ENCODE measurements around the gene UNC5C.

The UNC5C gene

DNA sequence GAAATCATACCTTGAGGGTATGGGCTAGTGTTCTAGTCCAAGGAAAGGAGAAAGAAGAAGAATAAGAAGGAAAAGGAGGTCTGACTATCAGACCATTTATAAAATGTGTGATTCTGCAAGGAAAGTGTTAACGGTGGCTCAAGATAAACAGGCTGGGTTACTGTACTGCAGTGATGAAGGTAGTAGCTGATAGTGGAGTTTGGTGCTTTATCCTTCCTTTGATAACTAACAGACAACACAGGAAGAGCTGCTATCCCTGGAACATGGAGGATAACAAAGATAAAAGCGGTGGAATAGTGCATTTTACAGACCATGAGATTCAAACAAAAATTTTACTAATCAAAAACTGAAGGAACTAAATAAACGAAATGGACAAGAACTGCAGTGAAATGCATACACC lies 2.6 kb downstream of the UNC5C start:
- no peak for DNase-seq

DNA sequence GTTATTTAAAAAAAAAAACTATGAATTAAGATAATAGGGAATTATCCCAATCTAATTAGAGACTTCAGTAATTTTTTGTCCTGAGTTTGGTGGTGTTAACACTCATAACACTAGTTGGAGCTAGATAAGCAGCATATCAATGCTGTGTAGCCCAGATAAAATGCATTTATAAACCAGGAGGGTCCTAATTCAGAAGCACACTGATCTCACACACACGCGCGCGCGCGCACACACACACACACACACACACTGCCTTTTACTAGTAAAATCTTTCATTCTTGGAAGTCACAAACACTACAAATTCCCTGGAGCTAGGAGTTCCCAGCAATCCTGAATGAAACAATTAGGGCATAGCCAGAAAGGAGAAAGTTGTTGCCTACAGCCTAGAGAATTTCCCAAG lies 3.2 kb downstream of the UNC5C start:
- DNase-seq: no peak

DNA sequence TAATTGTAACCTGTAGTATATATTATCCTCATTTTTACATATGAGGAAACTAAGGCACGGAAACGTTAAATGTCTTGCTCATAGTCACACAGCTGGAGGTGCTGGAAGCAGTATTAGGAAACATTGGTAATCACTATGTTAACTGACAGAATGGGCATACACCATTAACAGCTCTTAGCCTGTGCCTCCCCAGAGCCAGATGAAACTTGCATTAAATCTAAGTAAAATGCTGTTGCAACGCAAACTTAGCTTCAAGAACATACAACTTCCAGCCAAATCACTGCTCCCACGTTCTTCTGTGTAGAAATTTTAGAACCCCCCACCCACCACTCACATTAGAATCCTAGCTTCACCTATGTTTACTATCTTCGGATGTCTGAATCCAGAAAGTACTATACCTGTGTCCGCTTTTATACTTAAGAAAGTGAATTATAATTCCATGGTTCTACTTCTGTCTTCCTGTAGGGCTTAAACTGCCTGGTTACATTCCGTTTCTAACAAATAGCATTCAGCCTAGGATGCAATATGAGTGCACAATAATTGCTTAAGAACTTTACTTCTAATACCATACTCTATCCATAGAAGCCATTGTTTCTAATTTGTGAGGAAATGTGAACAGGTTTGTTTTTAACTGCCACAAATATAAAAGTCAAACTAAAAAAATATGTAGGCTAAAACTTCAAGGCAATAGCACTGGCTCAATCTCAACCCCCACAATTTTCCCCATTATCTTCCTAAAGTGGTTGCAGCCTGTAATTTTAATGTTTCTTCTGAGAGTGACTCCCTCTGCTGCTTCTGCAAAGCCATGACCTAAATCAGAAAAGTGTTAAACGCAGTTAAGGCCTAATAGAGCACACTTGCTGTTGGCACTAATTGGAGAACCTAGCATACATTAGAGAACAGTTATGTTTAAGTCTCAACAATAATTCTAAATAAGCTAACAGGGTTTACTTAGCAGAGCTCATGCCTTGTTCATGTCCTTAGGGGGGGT lies 4.4 kb downstream of the UNC5C start:
- no peak for DNase-seq

DNA sequence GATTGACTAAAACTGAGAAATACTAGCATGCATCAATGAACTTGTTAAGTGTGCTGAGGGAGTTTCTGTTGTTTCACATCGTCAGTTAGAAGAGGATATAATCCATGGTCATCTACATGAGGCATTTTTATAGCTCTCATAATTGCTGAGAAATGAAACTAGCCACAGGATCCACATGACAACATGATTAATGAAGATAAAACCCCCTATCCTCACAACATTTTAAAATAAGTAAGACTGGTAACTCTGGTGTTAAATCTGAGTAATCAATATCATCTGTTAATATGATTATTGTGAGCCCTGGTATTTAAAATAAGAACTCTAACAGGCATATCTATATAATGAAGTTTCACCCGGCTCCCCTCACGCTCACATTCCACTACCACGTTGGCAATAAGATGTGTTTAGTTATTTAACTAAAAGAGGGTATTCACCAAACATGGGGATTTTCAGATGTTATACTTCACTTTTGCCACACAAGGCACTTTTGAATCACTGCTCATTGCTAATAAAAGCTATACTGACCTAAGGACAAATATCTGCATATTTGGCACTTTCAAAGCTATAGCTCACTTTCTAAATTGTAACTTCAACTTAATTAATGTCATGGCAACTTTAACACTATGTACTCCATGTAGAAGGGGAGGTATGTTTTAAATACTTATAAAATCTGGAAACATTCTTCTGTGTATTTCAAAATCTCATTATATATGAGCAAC lies 6.7 kb downstream of the UNC5C start:
- DNase-seq: no peak

DNA sequence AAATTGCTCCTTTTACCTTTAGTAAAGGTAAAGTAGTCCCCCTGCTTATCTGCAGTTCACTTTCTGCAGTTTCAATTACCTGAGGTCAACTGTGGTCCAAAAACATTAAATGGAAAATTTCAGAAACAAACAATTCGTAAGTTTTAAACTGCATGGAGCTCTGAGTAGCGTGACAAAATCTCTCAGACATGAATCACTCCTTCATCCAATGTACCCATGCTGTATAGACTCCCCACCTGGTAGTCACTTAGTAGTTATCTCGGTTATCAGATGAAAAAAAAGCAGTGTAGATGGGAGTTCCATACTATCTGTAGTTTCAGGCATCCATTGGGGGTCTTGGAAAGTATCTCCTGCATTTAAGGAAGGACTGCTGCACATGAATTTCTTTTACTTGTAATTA lies 7.7 kb downstream of the UNC5C start:
- no peak for DNase-seq

DNA sequence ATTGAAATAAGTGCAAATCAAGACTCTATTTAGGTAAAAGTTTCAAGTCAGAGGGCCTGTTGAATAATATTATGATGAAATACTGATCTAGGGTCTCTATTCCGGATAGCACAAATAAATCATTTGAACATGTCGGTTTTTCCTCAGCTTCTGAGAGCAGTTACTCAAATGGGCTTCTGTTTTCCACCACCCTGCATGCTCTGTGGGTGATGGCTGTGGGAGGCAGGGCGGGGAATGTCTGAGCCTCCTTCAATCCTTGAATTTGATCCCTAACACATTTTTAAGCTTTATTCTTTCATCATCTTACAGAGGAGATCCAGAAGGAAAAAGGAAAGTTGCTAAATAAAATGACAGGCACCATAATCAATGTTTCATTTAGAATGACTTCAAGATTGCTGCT lies 8.5 kb downstream of the UNC5C start:
- DNase-seq: no peak

DNA sequence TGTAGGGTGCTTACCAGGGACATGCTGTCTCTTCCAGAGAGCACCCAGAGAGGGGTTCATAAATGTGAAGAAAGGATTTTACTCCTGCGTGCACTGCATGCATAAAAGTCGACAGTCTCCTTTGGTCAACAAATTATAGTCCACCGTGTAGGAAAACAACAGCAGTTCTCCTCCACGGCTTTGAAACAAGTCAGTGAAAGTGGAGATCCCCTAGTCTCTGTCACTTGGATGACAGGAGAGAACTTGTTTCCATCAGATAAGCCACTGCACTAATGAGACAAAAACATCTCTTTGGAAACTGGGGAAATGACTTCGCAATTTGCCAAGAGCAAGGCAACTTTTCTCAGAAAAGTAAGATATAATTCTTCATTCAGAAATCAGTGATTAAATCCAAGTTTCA lies 9.7 kb downstream of the UNC5C start:
- DNase-seq: no peak

DNA sequence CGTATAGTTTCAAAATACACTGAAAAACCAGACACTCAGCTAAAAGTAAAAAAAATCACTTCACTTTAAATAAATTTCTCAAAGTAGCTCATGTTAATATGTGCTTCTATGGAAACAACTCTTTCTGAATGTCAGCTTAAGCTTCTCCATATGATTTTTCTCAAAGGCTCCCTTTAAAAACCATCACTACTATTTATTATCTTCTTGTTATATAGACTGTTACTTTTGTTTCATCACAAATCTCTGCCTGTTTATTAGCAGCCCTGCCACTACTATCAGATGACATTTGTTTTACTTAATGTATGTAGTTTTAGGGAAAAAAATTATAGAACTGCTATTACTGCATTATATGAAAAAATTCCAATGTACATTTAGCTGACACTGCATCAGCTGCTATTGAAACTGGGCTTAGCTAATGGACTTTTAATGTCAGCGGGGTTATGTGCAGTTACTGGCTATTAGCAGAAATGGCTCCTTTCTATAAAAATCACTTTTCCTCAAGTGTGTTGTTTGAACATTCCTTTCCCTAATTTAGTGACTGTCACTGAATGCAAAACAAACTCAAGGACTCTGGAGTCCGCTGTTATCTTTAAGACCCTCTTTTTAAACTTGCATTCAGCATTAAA lies 10.8 kb downstream of the UNC5C start:
- no peak for DNase-seq

DNA sequence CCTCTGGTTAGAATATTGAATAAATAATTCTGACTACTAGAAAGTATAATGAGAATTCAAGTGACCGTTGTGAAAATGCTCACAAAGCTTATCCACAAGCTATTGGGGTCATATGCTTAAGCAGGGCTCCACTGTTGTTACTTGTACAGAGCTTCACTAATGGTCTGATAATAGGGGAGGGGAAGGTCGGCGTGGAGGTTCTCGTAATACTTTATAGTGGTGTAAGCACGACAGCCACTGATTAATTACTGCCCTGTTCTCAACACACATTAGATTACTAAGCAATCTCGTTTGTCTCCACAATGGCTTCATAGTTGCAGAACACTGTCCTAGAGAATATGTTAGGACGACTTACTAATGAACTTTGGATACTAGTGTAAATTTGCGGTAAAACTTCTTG lies 11.6 kb downstream of the UNC5C start:
- no peak for DNase-seq

DNA sequence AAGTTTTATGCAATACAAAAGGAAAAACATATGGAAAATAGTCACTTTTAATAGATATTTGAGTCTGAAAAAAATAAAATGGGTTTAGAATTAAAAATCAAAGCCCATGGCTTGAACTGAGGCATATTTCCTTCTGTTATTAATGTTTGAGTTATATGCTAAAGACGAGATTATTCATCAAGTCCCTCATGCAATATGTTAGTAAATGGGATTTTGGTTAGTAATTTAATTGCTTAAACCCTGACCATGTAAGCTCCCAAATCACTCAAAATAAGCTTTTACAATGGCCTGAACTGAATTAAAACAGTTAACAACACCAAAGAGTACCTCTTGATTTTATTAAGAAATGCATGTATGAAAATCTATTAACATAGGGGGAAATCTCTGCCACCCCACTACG lies 12.1 kb downstream of the UNC5C start:
- DNase-seq: no peak

DNA sequence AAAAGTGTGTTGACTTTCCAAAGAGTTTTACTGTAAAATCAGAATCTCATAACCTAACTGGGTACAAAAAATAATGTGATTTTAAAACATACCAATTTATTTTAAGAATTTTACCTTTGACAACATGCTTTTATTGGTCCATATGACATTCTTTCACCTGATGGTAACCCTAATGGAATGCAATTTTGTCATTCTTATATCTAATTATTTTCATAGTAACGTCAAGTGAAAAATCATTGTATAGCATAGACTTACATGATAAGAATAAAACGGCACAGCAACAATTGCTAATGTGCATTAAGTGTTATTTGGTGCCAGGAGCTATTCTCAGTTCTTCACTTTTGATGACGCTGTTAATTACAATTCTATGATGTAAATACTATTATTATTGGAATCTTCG lies 13.6 kb downstream of the UNC5C start:
- DNase-seq: no peak

DNA sequence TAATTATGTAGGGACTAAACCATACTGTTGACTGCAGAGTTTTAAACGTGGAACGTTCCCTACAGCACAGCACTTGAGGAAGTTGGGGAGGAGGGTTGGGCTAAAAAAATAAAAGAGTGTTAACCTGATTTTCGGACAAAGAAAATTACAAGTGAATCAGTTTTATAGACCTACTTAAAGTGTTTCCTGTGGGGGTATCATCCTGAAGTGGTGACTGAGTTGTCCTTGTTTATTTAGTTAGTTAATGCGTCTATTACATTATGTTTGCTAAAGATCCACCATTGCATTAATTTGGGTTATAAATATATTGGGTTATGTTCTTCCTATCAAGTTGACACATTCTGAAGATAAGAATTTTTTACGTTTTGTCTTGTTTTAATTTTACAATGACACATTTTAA lies 14.7 kb downstream of the UNC5C start:
- DNase-seq: no peak

DNA sequence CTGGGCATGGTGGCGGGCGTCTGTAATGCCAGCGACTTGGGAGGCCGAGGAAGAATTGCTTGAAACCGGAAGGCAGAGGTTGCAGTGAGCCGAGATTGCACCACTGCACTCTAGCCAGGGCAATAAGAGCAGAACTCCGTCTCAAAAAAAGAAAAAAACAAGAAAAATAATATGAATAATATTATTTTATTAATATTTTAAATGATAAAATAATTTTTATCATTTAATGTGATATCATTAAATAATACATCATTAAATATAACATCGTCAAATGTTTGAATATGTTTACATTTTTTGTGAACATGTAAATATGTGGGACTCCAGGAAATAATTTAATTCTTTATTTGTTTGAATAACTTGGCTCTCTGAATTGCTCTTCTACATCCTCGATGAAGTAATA lies 15.5 kb downstream of the UNC5C start:
- no peak for DNase-seq

DNA sequence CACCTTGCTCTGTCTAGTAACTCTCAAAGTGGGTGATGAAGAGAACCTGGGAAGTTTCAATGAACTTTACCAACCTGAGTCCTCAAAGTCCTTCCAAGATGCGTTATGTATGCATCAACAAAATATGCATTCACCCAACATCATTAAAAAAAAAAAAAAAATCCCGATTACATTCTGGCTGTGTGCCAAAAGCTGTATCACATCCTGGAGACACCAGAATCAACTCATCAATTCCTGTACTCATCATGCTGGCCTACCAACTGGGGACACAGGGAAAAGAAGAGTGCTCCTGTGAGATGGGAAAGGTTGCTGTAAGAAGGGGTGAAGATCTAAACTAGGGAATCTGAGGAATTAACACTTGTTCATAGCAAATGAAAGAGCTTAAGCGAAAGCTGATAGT lies 16.5 kb downstream of the UNC5C start:
- DNase-seq: no peak

DNA sequence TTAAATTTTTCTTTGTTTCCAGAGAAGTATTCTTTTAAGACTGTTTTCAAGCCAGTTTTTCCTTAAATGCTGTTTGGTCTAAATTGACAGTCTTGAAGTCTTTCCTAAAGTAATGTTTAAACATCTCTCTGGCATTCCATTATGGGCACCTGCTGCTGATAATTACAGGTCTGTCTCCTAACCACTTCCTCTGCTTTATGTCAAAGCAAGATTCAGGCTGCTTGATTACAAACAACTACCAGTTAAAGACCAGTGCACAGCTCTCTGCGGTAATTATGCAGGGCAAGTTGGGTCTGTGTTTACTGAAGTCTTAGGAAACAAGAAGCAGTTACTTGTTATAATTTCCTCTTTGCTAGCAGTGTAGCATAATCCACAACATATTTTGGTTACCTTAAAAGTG lies 17.6 kb downstream of the UNC5C start:
- DNase-seq: no peak

DNA sequence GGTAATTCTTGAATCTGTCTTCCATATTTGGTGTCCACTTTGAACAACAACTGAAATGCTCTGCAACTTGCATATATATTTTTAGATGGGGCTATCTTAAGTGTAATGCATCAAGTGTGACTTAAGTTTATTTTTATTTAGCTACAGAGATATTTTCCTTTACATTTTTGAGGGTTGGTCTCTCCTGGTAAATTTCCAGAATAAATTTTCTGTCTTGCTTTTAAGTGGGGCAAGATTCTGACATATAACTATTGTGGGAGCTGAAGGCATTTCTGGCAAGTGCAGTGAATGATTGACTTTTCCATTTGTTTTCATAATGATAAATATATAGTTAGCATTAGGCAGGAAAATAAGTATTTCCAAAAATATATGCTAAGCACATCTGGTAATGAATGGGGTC lies 18.8 kb downstream of the UNC5C start:
- no peak for DNase-seq

DNA sequence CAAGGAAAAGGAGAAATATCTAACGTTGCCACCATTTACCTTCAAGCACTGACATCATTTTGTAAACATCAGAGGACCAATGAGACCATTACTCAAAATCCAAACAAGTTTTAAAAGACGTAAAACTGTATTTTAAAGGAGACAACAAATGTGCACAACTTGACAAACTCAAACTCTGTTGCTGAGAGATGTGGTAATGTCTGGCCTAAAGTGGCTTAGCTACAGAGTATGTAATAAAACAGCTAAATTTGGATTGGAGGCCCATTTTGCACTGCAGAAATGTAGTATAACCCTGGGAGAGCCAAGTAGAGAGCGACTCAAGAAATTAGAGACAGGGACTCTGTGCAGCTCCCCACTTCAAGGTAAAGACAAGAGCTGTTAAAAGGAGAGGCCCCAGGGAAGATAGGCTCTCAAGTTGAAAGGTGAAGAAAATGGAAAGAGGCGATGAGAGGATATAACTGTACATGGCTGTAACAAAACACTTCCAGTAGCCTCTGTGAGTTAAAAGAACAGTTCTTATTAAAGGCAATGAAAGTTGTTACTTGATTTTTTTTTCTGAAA lies 20.3 kb downstream of the UNC5C start:
- no peak for DNase-seq

DNA sequence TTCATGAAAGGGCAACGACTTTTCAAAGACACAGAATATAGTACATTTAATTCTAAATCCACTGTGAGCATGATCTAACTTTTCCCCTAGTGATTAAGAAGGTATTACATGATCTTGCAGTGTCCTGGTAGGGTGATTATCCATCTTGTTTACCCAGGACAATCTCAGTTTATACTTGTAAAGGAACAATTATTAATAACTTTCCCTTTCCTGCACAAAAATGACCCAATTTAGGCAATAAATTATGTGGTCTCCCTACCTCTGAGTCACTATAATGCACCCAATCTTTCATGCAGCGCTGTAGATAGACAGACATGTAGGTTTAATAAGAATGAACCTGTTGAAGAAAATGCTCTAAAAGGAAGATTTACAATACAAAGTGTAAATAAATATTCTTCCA lies 22.7 kb downstream of the UNC5C start:
- DNase-seq: no peak

DNA sequence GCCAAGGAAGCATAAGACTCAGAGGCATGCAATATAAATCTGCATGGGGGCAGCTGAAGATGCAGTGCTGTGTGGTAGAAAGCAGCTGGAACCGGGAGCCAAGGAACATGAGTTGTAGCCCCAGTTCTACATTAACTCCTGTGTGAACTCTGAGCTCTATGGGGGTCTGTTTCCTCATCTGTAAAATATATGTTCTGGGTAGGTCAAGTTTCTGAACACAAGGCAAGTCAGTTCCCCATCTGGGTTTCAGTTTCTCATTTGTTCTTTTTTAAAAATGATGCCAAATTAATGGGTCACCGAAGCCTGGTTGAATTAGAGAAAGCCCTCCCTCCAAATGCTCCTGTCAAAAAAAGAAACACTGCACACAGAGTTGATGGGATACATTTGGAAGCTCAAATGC lies 24.0 kb downstream of the UNC5C start:
- DNase-seq: no peak

DNA sequence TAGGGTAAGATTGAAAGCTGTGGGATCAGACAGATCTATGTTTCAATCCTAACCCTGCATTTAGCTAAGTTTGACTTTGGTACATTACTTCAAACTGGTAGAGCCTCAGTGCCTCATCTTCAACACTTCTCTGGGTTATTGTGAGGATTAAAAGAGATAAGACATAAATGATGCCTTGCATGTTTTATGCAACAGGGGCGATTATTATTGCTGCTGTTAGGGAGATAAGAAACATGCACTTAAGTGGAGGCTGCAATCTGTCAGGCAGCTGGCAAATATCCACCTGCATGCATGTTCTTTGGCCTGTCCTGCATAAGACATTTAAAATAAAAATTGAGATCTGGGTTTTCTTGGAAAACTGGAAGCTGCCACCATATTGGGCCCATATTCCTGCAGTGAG lies 24.6 kb downstream of the UNC5C start:
- DNase-seq: no peak

DNA sequence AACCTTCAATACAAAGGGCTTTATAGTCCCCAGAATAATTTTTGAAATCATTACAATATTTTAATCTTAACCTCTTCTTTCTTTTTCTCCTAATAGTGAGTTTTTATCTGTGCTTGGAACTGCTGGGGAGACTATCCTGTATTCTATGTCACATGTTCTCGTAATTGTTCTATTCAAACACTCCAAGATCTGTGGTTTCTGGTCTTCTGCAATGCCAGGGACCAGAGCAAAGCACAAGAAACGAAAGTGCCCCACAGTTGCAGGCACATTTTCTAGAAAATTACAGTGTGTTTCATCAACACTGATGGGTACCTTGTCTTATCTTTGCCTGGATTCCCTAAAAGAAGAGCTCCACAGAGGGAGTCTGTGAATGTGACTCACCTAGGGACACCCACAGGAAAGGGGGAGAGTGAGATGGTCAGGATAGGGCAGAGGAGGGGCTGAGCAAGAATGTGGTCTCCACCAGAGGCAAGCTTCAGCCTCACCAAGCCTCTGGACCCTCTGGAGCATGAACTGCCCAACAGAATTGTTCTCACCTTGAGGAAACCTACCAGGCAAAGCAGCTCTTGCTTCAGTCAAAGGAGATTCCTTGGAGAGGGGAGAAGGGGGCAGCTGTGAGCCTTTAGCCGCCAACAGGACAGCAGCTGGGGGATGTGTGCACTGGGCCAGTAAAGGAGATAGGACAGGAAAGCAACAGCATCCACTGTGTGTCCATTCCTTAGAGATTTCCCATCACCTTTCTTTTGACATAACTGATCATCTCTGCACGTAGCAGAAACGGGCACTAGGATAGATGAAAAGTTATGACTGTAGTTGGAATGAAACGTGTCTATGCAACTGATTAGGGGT lies 25.9 kb downstream of the UNC5C start:
- no peak for DNase-seq

DNA sequence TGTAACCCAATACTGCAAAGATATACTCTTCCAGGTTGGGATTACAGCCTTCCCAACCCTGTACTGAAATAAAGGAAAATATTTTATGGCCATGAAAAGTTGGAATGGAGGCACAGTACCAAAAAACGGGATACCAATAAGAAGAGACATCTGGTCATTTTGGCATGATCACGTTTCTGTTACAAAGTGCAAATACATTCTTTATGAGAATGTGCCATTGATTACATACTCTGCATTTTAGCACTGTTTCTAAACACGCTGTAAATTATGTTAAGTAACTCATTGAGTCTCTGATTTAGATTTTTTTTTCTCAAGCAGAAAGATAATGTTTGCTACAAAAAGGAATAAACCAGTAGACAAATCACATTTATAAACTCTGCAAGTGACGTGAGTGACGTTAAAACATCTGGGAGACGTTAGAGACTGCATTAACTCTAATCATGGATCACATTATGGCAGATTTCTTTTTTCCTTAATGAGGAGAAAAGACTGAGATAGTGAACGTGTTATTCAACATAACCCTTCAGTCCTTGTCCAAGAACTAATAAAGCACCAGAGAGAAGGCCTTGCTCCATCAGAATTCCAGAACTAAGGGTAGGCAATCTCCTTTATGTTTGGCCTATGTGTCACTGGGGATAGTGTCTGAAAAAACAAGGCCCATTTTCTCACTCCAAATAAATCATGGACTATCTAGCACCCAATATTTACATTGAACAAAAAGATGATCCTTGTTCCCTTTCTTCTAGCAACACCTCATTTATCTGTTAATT lies 31.0 kb downstream of the UNC5C start:
- no peak for DNase-seq

All from inflammatory macrophage (primary cell).